GM19397 (cell line): ENCODE data around the gene MFAP3L.
"Not testable (repeated sequence)": the region's sequence is repeated elsewhere in the genome, so short reads cannot be mapped to it uniquely, and the experiment has no call there.

Experiments
- ATAC-seq: cut with Tn5 transposase; IDR thresholded peaks from one replicate; pipeline ENCODE4 v1.9.1; 2021; ENCODE audit warnings: mild to moderate bottlenecking, moderate library complexity; ENCODE audit not compliant: unreplicated experiment

MFAP3L gene

DNA sequence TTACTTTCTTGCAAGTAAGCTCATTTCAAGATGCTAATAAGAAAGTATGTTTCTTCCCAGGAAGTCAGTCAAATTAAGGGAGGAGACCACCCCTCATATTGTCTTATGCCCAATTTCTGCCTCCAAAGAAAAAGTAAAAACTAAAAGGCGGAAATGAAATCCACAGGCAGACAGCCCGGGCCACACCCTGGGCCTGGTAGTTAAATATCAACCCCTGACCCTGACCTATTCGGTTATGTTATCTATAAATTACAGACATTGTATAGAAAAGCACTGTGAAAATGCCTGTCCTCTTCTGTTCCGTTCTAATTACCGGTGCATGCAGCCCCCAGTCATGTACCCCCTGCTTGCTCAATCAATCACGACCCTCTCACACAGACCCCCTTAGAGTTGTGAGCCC, 82.6 kb downstream of the MFAP3L start:
- not testable (repeated sequence) for ATAC-seq

DNA sequence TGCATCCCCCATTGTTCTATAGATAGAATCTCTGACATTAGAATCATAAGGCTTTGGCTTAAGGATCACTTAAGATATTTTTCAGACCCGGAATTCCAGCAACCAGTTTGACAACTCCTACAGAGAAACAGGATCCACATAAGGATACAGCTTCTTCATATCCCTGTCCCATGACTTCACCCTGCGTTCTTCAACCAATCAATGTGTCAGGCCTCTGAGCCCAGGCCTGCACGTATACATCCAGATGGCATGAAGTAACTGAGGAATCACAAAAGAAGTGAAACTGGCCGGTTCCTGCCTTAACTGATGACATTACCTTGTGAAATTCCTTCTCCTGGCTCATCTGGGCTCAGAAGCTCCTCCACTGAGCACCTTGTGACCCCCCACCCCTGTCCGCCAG, 85.1 kb downstream of the MFAP3L start:
- ATAC-seq, result no peak

DNA sequence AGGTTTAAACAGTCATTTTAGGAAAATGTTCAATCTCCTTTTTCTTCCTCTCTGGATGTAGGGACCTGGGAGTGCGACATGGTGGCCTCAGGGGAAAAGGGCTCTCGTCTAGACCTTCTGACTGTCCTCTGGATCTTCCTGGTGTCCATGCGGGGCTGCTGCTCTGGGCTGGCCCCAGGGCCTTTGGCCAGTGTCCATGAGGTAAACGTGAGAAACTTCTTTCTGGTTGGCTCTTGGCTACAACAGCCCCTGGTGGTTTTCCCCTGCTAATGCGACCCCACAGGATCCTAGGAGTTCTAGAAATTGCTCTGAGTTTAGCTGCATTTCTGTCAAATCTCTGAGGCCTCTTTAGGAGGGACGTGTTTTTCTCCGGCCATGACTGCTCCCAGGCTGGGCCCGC, 85.7 kb downstream of the MFAP3L start:
- no peak for ATAC-seq
